Renal cortex interstitium (tissue), 11 donors: Measurements from ENCODE around the gene ACOXL. TPM values are rescaled to one million over a fixed set of nuclear protein-coding genes. Genes with fewer than 3 reads are reported as not detected.
A peak's percentile ranks its signal among the peaks of the same experiment; 100 is the strongest.
"Not testable (repeated sequence)": the region's sequence is repeated elsewhere in the genome, so short reads cannot be mapped to it uniquely, and the experiment has no call there.

Experiments
- DNase-seq, 11 donors: peaks; one replicate each; pipeline ENCODE4 v3.0.0-alpha.2; 2013; ENCODE audit warnings: low read depth in 9 of 11, low spot score in 4 of 11; ENCODE audit errors: extremely low read depth in 1 of 11
- polyA plus RNA-seq, 3 donors: library from polyadenylated mRNA; unstranded; fragments of 120-200 nt; gene quantifications; one replicate each; pipeline ENCODE4 v1.2.1, GENCODE V29; 2013; ENCODE audit not compliant: insufficient read length in 3 of 3

Gene ACOXL
- polyA plus RNA-seq, 3 donors, result 0.69 to 0.83 (median 0.73) TPM

- not testable (repeated sequence) for DNase-seq
Measured at GRCh38 chr2:110961643-110962042, 229.3 kb downstream of the ACOXL start.

- no peak for DNase-seq
Measured at GRCh38 chr2:110969696-110970095, 237.3 kb downstream of the ACOXL start.

GRCh38 chr2:110970201-110970600, 237.8 kb downstream of the ACOXL start:
- no peak for DNase-seq

- DNase-seq, result no peak
Measured at GRCh38 chr2:110971811-110972210, 239.4 kb downstream of the ACOXL start.

- DNase-seq, result no peak
Measured at GRCh38 chr2:110973262-110973661, 240.9 kb downstream of the ACOXL start.

GRCh38 chr2:110977403-110977802, 245.0 kb downstream of the ACOXL start:
- no peak for DNase-seq

- no peak for DNase-seq
Measured at GRCh38 chr2:110978148-110978547, 245.8 kb downstream of the ACOXL start.

GRCh38 chr2:110978756-110979470, 246.5 kb downstream of the ACOXL start:
- no peak for DNase-seq

GRCh38 chr2:110979471-110980338, 247.3 kb downstream of the ACOXL start:
- DNase-seq, result no peak

GRCh38 chr2:110980339-110981062, 248.1 kb downstream of the ACOXL start:
- DNase-seq, result no peak

GRCh38 chr2:110983133-110983532, 250.8 kb downstream of the ACOXL start:
- DNase-seq, result no peak

- DNase-seq, result no peak
Measured at GRCh38 chr2:110984694-110985490, 252.5 kb downstream of the ACOXL start.

GRCh38 chr2:110990440-110990839, 258.1 kb downstream of the ACOXL start:
- no peak for DNase-seq

- DNase-seq, result peak in 5 of 11 donors; percentile 13 to 42 (median 22)
Measured at GRCh38 chr2:110991911-110992310, 259.5 kb downstream of the ACOXL start.

GRCh38 chr2:110992886-110993285, 260.5 kb downstream of the ACOXL start:
- no peak for DNase-seq

- peak in 1 of 11 donors; percentile 21 for DNase-seq
Measured at GRCh38 chr2:110993557-110994231, 261.3 kb downstream of the ACOXL start.

- no peak for DNase-seq
Measured at GRCh38 chr2:110994250-110994961, 262.0 kb downstream of the ACOXL start.

- no peak for DNase-seq
Measured at GRCh38 chr2:110995911-110996310, 263.5 kb downstream of the ACOXL start.
